OCI-LY3 (cell line): ENCODE measurements around the gene ANP32B.

Experiments used
- CTCF ChIP-seq: fragments of 200-600, 300-600 bp; sonication (generic); IDR thresholded peaks from 2 replicates; pipeline ENCODE4 v1.5.1; 2014; ENCODE audit warnings: antibody characterized with exemption, low read length, low read depth
- EZH2phosphoT487 ChIP-seq: fragments of 200-600 bp; shearing (Covaris generic); IDR thresholded peaks from 2 replicates; pipeline ENCODE4 v1.6.1; 2018; ENCODE audit warnings: antibody characterized with exemption, mixed run types, low read depth

- TF ChIP-seq CTCF (no peak), EZH2phosphoT487 (no peak)
Observed at GRCh38 chr9:98040212-98040611, 57.1 kb downstream of the ANP32B start.
